ENCODE data around the gene KIAA0408. TPM values are rescaled to one million over a fixed set of nuclear protein-coding genes. Genes with fewer than 3 reads are reported as not detected.

The KIAA0408 gene
- total RNA-seq, 4 donors from 2014 or later: 2.3 to 31.2 (median 5.7) TPM

DNA sequence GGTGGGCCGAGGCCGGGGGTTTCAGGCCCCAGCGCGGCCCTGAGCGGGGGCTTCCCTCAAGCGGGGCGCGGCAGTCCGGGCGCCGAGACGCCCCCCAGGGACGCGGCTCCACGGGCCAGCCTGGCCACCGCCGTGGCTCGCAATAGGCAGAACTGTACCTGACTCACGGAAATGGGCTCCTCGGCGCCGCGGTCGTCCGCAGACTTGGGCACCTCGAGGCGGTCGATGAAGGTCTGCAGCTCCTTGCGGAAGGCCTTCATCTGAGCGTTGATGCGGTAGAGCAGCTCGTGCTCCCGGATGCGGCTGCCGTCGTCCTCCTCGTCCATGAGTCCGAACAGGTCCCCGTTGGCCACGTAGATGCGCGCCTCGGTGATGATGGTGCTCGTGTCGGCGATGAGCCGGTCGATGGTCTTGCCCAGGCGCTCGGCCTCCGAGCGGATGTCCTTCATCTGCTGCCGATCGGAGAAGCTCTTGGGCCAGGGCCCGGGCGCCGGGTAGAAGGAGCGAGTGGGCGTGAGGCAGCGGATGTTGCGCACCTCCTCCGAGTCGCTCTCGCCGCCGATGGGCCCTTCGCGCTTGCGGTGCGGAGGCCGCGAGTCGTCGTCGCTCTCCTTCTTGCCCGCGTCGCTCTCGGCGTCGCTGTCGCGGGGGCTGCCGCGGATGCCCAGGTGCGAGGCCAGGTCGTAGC is 16.1 kb upstream of the KIAA0408 start:
- intact Hi-C loops (cut with DNase I; ENCODE audit: low total_unique reads): no loop called here
- Histone ChIP-seq H3K36me3 (no peaks in the 10 kb centered on the region), H3K4me1 (no peaks in the 10 kb centered on the region), H3K4me3 (no peak overlapping the region), H3K27me3 (no peaks in the 10 kb centered on the region), H3K9me3 (no peaks in the 10 kb centered on the region), H3K27ac (no peak overlapping the region)
- DNase-seq: no peak
- no peak for TF ChIP-seq POLR2A (IDR thresholded peaks at IDR 0.05)
- TF ChIP-seq, protein P1, sequence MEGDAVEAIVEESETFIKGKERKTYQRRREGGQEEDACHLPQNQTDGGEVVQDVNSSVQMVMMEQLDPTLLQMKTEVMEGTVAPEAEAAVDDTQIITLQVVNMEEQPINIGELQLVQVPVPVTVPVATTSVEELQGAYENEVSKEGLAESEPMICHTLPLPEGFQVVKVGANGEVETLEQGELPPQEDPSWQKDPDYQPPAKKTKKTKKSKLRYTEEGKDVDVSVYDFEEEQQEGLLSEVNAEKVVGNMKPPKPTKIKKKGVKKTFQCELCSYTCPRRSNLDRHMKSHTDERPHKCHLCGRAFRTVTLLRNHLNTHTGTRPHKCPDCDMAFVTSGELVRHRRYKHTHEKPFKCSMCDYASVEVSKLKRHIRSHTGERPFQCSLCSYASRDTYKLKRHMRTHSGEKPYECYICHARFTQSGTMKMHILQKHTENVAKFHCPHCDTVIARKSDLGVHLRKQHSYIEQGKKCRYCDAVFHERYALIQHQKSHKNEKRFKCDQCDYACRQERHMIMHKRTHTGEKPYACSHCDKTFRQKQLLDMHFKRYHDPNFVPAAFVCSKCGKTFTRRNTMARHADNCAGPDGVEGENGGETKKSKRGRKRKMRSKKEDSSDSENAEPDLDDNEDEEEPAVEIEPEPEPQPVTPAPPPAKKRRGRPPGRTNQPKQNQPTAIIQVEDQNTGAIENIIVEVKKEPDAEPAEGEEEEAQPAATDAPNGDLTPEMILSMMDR (IDR thresholded peaks at IDR 0.05): no peak

DNA sequence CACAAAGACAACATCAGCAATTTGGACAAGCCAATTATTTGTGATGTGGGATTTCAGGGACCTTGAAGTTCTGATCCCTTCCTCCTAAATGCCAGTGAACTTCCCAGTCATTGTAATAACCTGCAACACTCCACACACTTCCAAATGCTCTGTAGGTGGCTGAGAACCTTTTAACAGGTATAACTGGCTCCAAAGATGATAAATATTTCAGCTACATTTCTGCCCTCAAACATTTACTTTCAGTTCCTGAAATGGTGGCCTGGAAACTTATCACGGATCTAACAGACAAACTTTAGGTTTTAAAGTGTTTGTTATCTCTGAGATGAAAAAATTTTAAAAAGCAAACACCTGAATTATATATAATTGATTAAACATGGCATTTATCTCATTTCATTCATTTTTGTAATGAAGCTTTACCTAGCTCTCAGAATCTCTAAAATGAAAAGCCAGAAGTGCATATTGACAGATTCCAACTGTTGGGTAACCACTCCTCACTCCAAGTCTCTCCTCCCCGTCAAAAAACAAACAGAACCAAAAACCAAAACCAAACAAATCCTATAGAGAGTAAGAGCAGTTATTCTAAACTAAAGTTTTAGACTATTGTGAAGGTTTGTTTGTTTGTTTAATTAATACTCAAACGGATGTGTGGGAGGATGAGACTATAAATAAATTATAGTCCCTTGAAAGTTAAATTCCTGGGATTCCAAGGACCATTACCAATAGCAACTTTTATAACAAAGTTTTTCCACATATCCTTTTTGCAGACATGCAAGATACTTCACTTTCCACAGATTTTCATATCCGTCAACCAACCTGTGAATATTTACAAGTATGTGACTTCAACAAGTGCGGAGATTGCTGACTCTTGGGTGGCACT is 12.4 kb upstream of the KIAA0408 start:
- H3K4me3 ChIP-seq: no peak overlapping the region
- no peaks in the 10 kb centered on the region for H3K27me3 ChIP-seq
- intact Hi-C loops (cut with DNase I; ENCODE audit: low total_unique reads): no loop called here
- no peaks in the 10 kb centered on the region for H3K9me3 ChIP-seq
- no peaks in the 10 kb centered on the region for H3K4me1 ChIP-seq
- DNase-seq: no peak
- H3K36me3 ChIP-seq: no peaks in the 10 kb centered on the region
- no peak overlapping the region for H3K27ac ChIP-seq
- TF ChIP-seq POLR2A (IDR thresholded peaks at IDR 0.05): no peak

DNA sequence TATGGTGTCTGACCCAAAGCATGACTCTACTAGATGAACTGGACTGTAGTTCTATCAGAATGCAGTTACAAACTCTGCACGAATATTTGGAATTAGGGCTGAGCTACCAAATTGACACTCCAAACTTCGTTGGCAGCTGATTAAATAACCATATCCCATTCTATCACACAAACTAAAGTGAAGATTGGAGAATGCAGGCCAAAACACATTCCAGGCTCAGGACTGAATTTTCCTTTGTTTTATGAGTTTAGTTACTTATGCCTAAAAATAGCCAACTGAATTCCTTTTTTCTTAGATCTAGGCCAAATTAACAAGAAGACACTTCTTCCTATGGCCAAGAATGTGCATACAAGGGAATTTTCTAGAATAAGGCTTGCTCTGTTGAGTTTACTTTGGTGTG is 9.7 kb upstream of the KIAA0408 start:
- TF ChIP-seq, protein P1 (IDR thresholded peaks at IDR 0.05): no peak
- no peak for TF ChIP-seq POLR2A (IDR thresholded peaks at IDR 0.05)
- Histone ChIP-seq H3K36me3 (no peaks in the 10 kb centered on the region), H3K27me3 (no peaks in the 10 kb centered on the region), H3K9me3 (no peaks in the 10 kb centered on the region), H3K4me1 (peaks cover under 1 to 5% of the 10 kb centered on the region in 2 donors), H3K27ac (no peak overlapping the region), H3K4me3 (no peak overlapping the region)
- DNase-seq: no peak
- intact Hi-C loops (cut with DNase I; ENCODE audit: low total_unique reads): no loop called here

DNA sequence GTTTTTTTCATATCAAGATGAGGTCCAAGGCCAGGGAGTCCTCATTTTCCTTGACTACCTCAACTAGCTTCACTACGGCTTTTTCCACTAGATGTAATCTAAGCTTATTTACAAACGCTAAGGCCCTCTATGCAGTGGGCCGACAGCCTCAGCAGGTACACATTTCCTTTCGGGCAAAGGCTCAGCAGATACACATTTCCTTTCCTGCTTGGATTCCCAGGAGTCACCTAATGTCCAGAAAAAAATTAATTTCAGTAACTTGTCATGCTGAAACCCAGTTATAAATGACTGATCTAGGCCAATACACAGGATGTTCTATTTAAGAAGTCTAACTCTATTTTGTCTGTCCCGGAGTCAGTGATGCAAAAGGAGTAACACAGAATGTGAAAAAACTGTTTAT is 7.2 kb upstream of the KIAA0408 start:
- H3K9me3 ChIP-seq: no peaks in the 10 kb centered on the region
- TF ChIP-seq POLR2A (IDR thresholded peaks at IDR 0.05): no peak
- TF ChIP-seq, protein P1 (IDR thresholded peaks at IDR 0.05): no peak

DNA sequence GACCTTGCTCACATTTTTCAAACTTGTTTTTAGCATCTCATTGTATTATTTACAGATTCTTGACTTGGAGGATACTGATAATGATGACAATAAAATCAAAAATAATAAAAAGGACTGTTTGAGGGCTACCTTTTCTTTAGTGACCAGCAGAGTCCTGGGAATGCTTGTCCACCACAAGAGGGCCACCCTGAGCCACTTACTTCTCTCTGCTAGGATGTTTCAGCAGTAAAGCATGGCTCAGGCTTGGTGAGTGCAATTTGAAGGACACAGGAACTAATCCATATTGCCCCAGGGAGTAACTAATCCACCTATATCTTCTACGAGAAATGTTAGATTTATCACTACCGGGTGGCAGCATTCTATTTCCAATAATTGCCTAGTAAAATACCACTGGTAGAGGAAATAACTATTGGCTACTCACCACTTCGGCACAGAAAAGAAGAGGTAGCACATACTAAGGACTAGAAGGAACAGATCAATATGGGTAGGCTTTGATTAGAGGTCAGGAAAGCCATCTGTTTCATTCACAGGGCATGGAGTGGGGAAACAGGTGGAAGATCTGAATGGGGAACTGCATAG is 5.8 kb upstream of the KIAA0408 start:
- H3K36me3 ChIP-seq: no peaks in the 10 kb centered on the region
- H3K4me3 ChIP-seq: no peak overlapping the region
- no peak for TF ChIP-seq POLR2A (IDR thresholded peaks at IDR 0.05)
- TF ChIP-seq, protein P1 (IDR thresholded peaks at IDR 0.05): peak; percentile 53 to 73 (median 56)
- intact Hi-C loops (cut with DNase I; ENCODE audit: low total_unique reads): no loop called here
- no peaks in the 10 kb centered on the region for H3K9me3 ChIP-seq
- peak; percentile 70 for DNase-seq
- H3K4me1 ChIP-seq: peaks cover 7% of the 10 kb centered on the region in 2 donors
- peak overlapping the region; percentile 61 to 82 for H3K27ac ChIP-seq
- H3K27me3 ChIP-seq: no peaks in the 10 kb centered on the region

More for the DNA sequence above, 7.2 kb upstream of the KIAA0408 start:
- H3K4me3 ChIP-seq: no peak overlapping the region
- H3K27ac ChIP-seq: no peak overlapping the region
- H3K4me1 ChIP-seq: peaks cover 5 to 7% of the 10 kb centered on the region in 2 donors
- H3K36me3 ChIP-seq: no peaks in the 10 kb centered on the region
- H3K27me3 ChIP-seq: no peaks in the 10 kb centered on the region
- no peak for DNase-seq
- intact Hi-C loops (cut with DNase I; ENCODE audit: low total_unique reads): no loop called here

Measured in uterus (tissue), 4 donors.